K562 (cell line): ENCODE results near the gene NEK5. TPM values are rescaled to one million over a fixed set of nuclear protein-coding genes. Genes with fewer than 3 reads are reported as not detected.
A peak's percentile ranks its signal among the peaks of the same experiment; 100 is the strongest.

Experiments used
- BRD9 ChIP-seq: fragments of 450-650 bp; IDR thresholded peaks from 2 replicates; pipeline ENCODE4 v1.6.1; 2018; ENCODE audit warnings: low read depth; ENCODE audit not compliant: partially characterized antibody
- CC2D1A ChIP-seq: fragments of 450-650 bp; IDR thresholded peaks from 2 replicates; pipeline ENCODE4 v1.6.1; 2017; ENCODE audit warnings: mild to moderate bottlenecking
- DEAF1 ChIP-seq: fragments of 450-650 bp; formaldehyde crosslinking; IDR thresholded peaks from 2 replicates; pipeline ENCODE4 v1.4.0; 2020; ENCODE audit warnings: mild to moderate bottlenecking, moderate library complexity
- EP300 ChIP-seq: IDR thresholded peaks from 2 replicates; pipeline ENCODE4 v1.6.1; 2012; ENCODE audit warnings: low read length, improper control_type of control experiment
- FOXP1 ChIP-seq: sonication (generic); formaldehyde crosslinking; IDR thresholded peaks from 2 replicates; pipeline ENCODE4 v1.8.0; 2022; ENCODE audit warnings: mild to moderate bottlenecking, missing genetic modification reagents
- GABPB1 ChIP-seq: sonication (generic); formaldehyde crosslinking; IDR thresholded peaks from 2 replicates; pipeline ENCODE4 v1.8.0; 2022; ENCODE audit warnings: mild to moderate bottlenecking, missing genetic modification reagents
- HNRNPLL ChIP-seq: fragments of 200-400 bp; formaldehyde crosslinking; IDR thresholded peaks from 2 replicates; pipeline ENCODE4 v1.6.1; 2017; ENCODE audit warnings: low read length, low read depth, mild to moderate bottlenecking; ENCODE audit not compliant: poor library complexity, severe bottlenecking
- NCOA4 ChIP-seq: fragments of 450-650 bp; IDR thresholded peaks from 2 replicates; pipeline ENCODE4 v1.6.1; 2018; ENCODE audit warnings: mild to moderate bottlenecking; ENCODE audit not compliant: partially characterized antibody
- PHF21A ChIP-seq: fragments of 450-650 bp; IDR thresholded peaks from 2 replicates; pipeline ENCODE4 v1.6.1; 2017; ENCODE audit warnings: low read depth, borderline replicate concordance
- PREB ChIP-seq: sonication (generic); formaldehyde crosslinking; IDR thresholded peaks from 2 replicates; pipeline ENCODE4 v1.8.1; 2023; ENCODE audit warnings: mild to moderate bottlenecking, missing genetic modification reagents
- PRPF4 ChIP-seq: fragments of 200-400 bp; formaldehyde crosslinking; IDR thresholded peaks from one replicate; pipeline ENCODE4 v1.6.1; 2017; ENCODE audit warnings: low read length, low read depth, mild to moderate bottlenecking; ENCODE audit not compliant: insufficient read depth, poor library complexity, severe bottlenecking
- PTBP1 ChIP-seq: fragments of 200-400 bp; formaldehyde crosslinking; IDR thresholded peaks from 2 replicates; pipeline ENCODE4 v1.6.1; 2017; ENCODE audit warnings: low read depth, low read length
- RBFOX2 ChIP-seq: fragments of 200-400 bp; formaldehyde crosslinking; IDR thresholded peaks from 2 replicates; pipeline ENCODE4 v1.6.1; 2017; ENCODE audit warnings: low read depth, mild to moderate bottlenecking, low read length, moderate library complexity
- TCFL5 ChIP-seq: fragments of 250-450 bp; sonication (Bioruptor Pico); conservative IDR thresholded peaks from 2 replicates; pipeline ENCODE4 v1.6.1; 2021; ENCODE audit warnings: mild to moderate bottlenecking, moderate library complexity, matching md5 sums
- TRIM24 ChIP-seq, 2 experiments: fragments of 450-650 bp; IDR thresholded peaks; 2 replicates each; pipeline ENCODE4 v1.6.1; 2016
- USF2 ChIP-seq: sonication (generic); formaldehyde crosslinking; IDR thresholded peaks from 2 replicates; pipeline ENCODE4 v1.5.0; 2020; ENCODE audit warnings: missing genetic modification reagents
- ZBTB11 ChIP-seq, 3 experiments: fragments of 200-800 bp in 1 of 3; fragments of 250-450 bp in 1 of 3; fragments of 450-650 bp in 1 of 3; sonication (Bioruptor Pico) in 1 of 3; sonication (Bioruptor generic) in 1 of 3; formaldehyde crosslinking in 1 of 3; IDR thresholded peaks; 2 replicates each; pipeline versions ENCODE4 v1.6.1 to v1.8.0; 2016 to 2022; ENCODE audit warnings: mild to moderate bottlenecking in 2 of 3, missing genetic modification characterization in 2 of 3, missing compliant biosample characterization in 1 of 3, moderate library complexity in 1 of 3
- ZNF140 ChIP-seq: fragments of 250-450 bp; sonication (Bioruptor Pico); IDR thresholded peaks from 2 replicates; pipeline ENCODE4 v1.8.0; 2021; ENCODE audit warnings: moderate library complexity, mild to moderate bottlenecking, inconsistent platforms
- ZSCAN29 ChIP-seq: fragments of 450-650 bp; IDR thresholded peaks from 2 replicates; pipeline ENCODE4 v1.6.1; 2017
- polyA plus RNA-seq, 8 experiments: library from polyadenylated mRNA; depleted of rRNA in 4 of 8; stranded (reverse) in 5 of 8; unstranded in 3 of 8; fragments of >200 nt; fragmentation: Nextera tagmentation in 2 of 8; fragmentation: Illumina TruSeq in 1 of 8; extraction: Ambion mirVana in 2 of 8; extraction: Trizol in 1 of 8; gene quantifications; 2 replicates each; pipeline versions ENCODE4 v1.2.1 to v1.2.3, GENCODE V29; 2011 to 2014; ENCODE audit warnings: inconsistent platforms in 1 of 8, missing spikeins in 1 of 8
- total RNA-seq, 7 experiments: library from RNA; depleted of rRNA in 6 of 7; stranded (reverse); fragments of >200 nt in 6 of 7; fragmentation: Illumina TruSeq in 2 of 7; extraction: Trizol in 2 of 7; gene quantifications; 2 replicates each; pipeline versions ENCODE4 v1.2.1 to v1.2.3, GENCODE V29; 2011 to 2021; ENCODE audit warnings: low replicate concordance in 1 of 7

The NEK5 gene
- total and polyA plus RNA-seq, 9 of the 15 experiments (the other 6 are each of a cell fraction or from before 2014, with no cell fraction given): 0.09 to 0.44 (median 0.33) TPM

GRCh38 chr13:52127783-52128702, 830 bp downstream of the NEK5 start (continued):
- TF ChIP-seq ZNF140 (CRISPR knock-in tag) (no peak), GABPB1 (CRISPR knock-in tag) (no peak), RBFOX2 (no peak), PHF21A (no peak), TRIM24 (IDR thresholded peaks at IDR 0.05) (no peak), FOXP1 (CRISPR knock-in tag) (no peak), ZBTB11 (CRISPR knock-in tag; IDR thresholded peaks at IDR 0.05) (no peak), TCFL5 (CRISPR knock-in tag) (no peak), EP300 (no peak), DEAF1 (peak; percentile 66), ZSCAN29 (no peak), PTBP1 (no peak), HNRNPLL (no peak), PRPF4 (no peak), NCOA4 (no peak), PREB (no peak), USF2 (CRISPR knock-in tag) (no peak), CC2D1A (peak; percentile 54; the same call in 1 of the 2 replicates), BRD9 (peak; percentile 81)
